GM12875 (cell line): ENCODE results near the gene PARD3B.

Experiments
- H3K4me3 ChIP-seq: one replicate; pipeline ENCODE4 v1.5.1; 2011; ENCODE audit warnings: low read depth, low read length, control low read depth
- CTCF ChIP-seq: IDR thresholded peaks from 2 replicates; pipeline ENCODE4 v1.5.1; 2011; ENCODE audit warnings: low read depth, mild to moderate bottlenecking, control low read depth, inconsistent platforms, low read length, moderate library complexity, borderline replicate concordance; ENCODE audit not compliant: insufficient read depth

PARD3B gene

GRCh38 chr2:205369813-205370212 is 824.5 kb downstream of the PARD3B start:
- no peak overlapping the region for H3K4me3 ChIP-seq
- no peak for TF ChIP-seq CTCF

GRCh38 chr2:205370726-205371125 is 825.5 kb downstream of the PARD3B start:
- TF ChIP-seq CTCF = no peak
- no peak overlapping the region for H3K4me3 ChIP-seq

- H3K4me3 ChIP-seq = no peak overlapping the region
- TF ChIP-seq CTCF = no peak
Measured at GRCh38 chr2:205372141-205372540, 826.9 kb downstream of the PARD3B start.

GRCh38 chr2:205375461-205376448 is 830.5 kb downstream of the PARD3B start:
- no peak for TF ChIP-seq CTCF
- no peak overlapping the region for H3K4me3 ChIP-seq

- no peak for TF ChIP-seq CTCF
- no peak overlapping the region for H3K4me3 ChIP-seq
Measured at GRCh38 chr2:205377324-205377723, 832.0 kb downstream of the PARD3B start.

- no peak for TF ChIP-seq CTCF
- H3K4me3 ChIP-seq = no peak overlapping the region
Measured at GRCh38 chr2:205383601-205384000, 838.3 kb downstream of the PARD3B start.

GRCh38 chr2:205386109-205386508 is 840.8 kb downstream of the PARD3B start:
- no peak overlapping the region for H3K4me3 ChIP-seq
- TF ChIP-seq CTCF = no peak
